ENCODE results near the gene DRD2.

DNA sequence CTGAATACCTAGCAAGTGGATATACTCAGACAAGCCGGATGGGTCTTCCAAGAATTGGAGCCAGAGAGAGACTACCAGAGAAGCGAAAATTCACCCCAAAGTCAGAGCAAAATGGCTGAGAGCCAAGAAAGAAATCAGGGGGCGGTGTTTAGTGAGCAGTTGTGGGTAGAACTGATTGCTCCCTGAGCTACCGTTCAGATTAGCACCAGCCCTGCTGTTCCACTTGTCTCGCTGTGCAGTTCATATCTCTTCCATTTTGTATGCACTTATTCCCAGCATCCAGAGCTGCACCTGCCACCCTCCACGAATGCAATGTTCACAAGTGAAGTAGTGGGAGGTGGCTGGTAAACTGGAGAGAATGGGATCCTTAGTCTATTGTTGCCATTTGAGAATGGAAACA, 25.5 kb downstream of the DRD2 start:
- TF ChIP-seq POLR2A (IDR thresholded peaks at IDR 0.05): no peak
- TF ChIP-seq, protein P1, sequence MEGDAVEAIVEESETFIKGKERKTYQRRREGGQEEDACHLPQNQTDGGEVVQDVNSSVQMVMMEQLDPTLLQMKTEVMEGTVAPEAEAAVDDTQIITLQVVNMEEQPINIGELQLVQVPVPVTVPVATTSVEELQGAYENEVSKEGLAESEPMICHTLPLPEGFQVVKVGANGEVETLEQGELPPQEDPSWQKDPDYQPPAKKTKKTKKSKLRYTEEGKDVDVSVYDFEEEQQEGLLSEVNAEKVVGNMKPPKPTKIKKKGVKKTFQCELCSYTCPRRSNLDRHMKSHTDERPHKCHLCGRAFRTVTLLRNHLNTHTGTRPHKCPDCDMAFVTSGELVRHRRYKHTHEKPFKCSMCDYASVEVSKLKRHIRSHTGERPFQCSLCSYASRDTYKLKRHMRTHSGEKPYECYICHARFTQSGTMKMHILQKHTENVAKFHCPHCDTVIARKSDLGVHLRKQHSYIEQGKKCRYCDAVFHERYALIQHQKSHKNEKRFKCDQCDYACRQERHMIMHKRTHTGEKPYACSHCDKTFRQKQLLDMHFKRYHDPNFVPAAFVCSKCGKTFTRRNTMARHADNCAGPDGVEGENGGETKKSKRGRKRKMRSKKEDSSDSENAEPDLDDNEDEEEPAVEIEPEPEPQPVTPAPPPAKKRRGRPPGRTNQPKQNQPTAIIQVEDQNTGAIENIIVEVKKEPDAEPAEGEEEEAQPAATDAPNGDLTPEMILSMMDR (IDR thresholded peaks at IDR 0.05 in 4 of 5, conservative IDR thresholded peaks at IDR 0.05 in 1 of 5): no peak

Data from gastrocnemius medialis (tissue), 4 donors.